ENCODE results near the gene REG4. TPM values are rescaled to one million over a fixed set of nuclear protein-coding genes. Genes with fewer than 3 reads are reported as not detected.

Gene REG4
- total RNA-seq, 1 donor from 2014 or later: not detected

- no peak for TF ChIP-seq POLR2AphosphoS5 (IDR thresholded peaks at IDR 0.05; ENCODE audit: insufficient read depth in 1 of 2, low read depth in 1 of 2)
- no peak for TF ChIP-seq POLR2A (IDR thresholded peaks at IDR 0.05)
- no peak for TF ChIP-seq CTCF (IDR thresholded peaks at IDR 0.05)
- Histone ChIP-seq H3K36me3 (no peaks in the 10 kb centered on the region), H3K27ac (no peak overlapping the region), H3K4me3 (no peak overlapping the region), H3K4me1 (no peaks in the 10 kb centered on the region), H3K9me3 (no peaks in the 10 kb centered on the region), H3K27me3 (no peaks in the 10 kb centered on the region)
- intact Hi-C loops (cut with DNase I): no loop called here
- peak in 1 of 2 donors; percentile 40 for DNase-seq (ENCODE audit: extremely low spot score in 2 of 2)
Observed at GRCh38 chr1:119805247-119805646, 6.0 kb downstream of the REG4 start.

- intact Hi-C loops (cut with DNase I): no loop called here
- TF ChIP-seq CTCF (IDR thresholded peaks at IDR 0.05) (no peak), POLR2A (IDR thresholded peaks at IDR 0.05) (no peak), POLR2AphosphoS5 (IDR thresholded peaks at IDR 0.05; ENCODE audit: insufficient read depth in 1 of 2, low read depth in 1 of 2) (no peak)
- no peaks in the 10 kb centered on the region for H3K36me3 ChIP-seq
- no peak for DNase-seq (ENCODE audit: extremely low spot score in 2 of 2)
- H3K27me3 ChIP-seq: no peaks in the 10 kb centered on the region
- H3K9me3 ChIP-seq: no peaks in the 10 kb centered on the region
- H3K4me1 ChIP-seq: no peaks in the 10 kb centered on the region
- no peak overlapping the region for H3K4me3 ChIP-seq
- H3K27ac ChIP-seq: no peak overlapping the region
Observed at GRCh38 chr1:119799599-119800177, 11.6 kb downstream of the REG4 start.

GRCh38 chr1:119799003-119799402 is 12.3 kb downstream of the REG4 start:
- H3K27ac ChIP-seq: no peak overlapping the region
- TF ChIP-seq CTCF (IDR thresholded peaks at IDR 0.05) (no peak), POLR2AphosphoS5 (IDR thresholded peaks at IDR 0.05; ENCODE audit: insufficient read depth in 1 of 2, low read depth in 1 of 2) (no peak), POLR2A (IDR thresholded peaks at IDR 0.05) (no peak)

GRCh38 chr1:119797606-119798005 is 13.7 kb downstream of the REG4 start:
- DNase-seq (ENCODE audit: extremely low spot score in 2 of 2): no peak
- no peak overlapping the region for H3K4me3 ChIP-seq
- no peaks in the 10 kb centered on the region for H3K36me3 ChIP-seq
- H3K9me3 ChIP-seq: no peaks in the 10 kb centered on the region
- no peak overlapping the region for H3K27ac ChIP-seq
- no peaks in the 10 kb centered on the region for H3K27me3 ChIP-seq
- no peaks in the 10 kb centered on the region for H3K4me1 ChIP-seq
- TF ChIP-seq POLR2AphosphoS5 (IDR thresholded peaks at IDR 0.05; ENCODE audit: insufficient read depth in 1 of 2, low read depth in 1 of 2): no peak
- TF ChIP-seq POLR2A (IDR thresholded peaks at IDR 0.05): no peak
- no peak for TF ChIP-seq CTCF (IDR thresholded peaks at IDR 0.05)
- intact Hi-C loops (cut with DNase I): no loop called here

More at GRCh38 chr1:119799003-119799402, 12.3 kb downstream of the REG4 start:
- H3K9me3 ChIP-seq: no peaks in the 10 kb centered on the region
- H3K36me3 ChIP-seq: no peaks in the 10 kb centered on the region
- H3K4me3 ChIP-seq: no peak overlapping the region
- no peak for DNase-seq (ENCODE audit: extremely low spot score in 2 of 2)
- intact Hi-C loops (cut with DNase I): no loop called here
- H3K4me1 ChIP-seq: no peaks in the 10 kb centered on the region
- H3K27me3 ChIP-seq: no peaks in the 10 kb centered on the region

- H3K27me3 ChIP-seq: no peaks in the 10 kb centered on the region
- no peaks in the 10 kb centered on the region for H3K4me1 ChIP-seq
- H3K36me3 ChIP-seq: no peaks in the 10 kb centered on the region
- H3K4me3 ChIP-seq: no peak overlapping the region
- intact Hi-C loops (cut with DNase I): no loop called here
- no peak for DNase-seq (ENCODE audit: extremely low spot score in 2 of 2)
- no peak overlapping the region for H3K27ac ChIP-seq
- TF ChIP-seq POLR2AphosphoS5 (IDR thresholded peaks at IDR 0.05; ENCODE audit: insufficient read depth in 1 of 2, low read depth in 1 of 2) (no peak), CTCF (IDR thresholded peaks at IDR 0.05) (no peak), POLR2A (IDR thresholded peaks at IDR 0.05) (no peak)
- no peaks in the 10 kb centered on the region for H3K9me3 ChIP-seq
Observed at GRCh38 chr1:119797162-119797561, 14.1 kb downstream of the REG4 start.

Data from vagina (tissue), 2 donors.